ENCODE measurements around the gene PANK4.

- TF ChIP-seq, protein P1, sequence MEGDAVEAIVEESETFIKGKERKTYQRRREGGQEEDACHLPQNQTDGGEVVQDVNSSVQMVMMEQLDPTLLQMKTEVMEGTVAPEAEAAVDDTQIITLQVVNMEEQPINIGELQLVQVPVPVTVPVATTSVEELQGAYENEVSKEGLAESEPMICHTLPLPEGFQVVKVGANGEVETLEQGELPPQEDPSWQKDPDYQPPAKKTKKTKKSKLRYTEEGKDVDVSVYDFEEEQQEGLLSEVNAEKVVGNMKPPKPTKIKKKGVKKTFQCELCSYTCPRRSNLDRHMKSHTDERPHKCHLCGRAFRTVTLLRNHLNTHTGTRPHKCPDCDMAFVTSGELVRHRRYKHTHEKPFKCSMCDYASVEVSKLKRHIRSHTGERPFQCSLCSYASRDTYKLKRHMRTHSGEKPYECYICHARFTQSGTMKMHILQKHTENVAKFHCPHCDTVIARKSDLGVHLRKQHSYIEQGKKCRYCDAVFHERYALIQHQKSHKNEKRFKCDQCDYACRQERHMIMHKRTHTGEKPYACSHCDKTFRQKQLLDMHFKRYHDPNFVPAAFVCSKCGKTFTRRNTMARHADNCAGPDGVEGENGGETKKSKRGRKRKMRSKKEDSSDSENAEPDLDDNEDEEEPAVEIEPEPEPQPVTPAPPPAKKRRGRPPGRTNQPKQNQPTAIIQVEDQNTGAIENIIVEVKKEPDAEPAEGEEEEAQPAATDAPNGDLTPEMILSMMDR (IDR thresholded peaks at IDR 0.05), result no peak
- no peak for TF ChIP-seq POLR2A (IDR thresholded peaks at IDR 0.05)
Observed at GRCh38 chr1:2469103-2469940, 57.1 kb downstream of the PANK4 start.

Measured in body of pancreas (tissue), 4 donors.